Putamen (tissue), 1 donor: ENCODE data around the gene CAMKMT.

ENCODE experiments used
- DNase-seq: peaks from one replicate; pipeline ENCODE4 v3.0.0-alpha.2; 2016; ENCODE audit warnings: low spot score

The CAMKMT gene

DNA sequence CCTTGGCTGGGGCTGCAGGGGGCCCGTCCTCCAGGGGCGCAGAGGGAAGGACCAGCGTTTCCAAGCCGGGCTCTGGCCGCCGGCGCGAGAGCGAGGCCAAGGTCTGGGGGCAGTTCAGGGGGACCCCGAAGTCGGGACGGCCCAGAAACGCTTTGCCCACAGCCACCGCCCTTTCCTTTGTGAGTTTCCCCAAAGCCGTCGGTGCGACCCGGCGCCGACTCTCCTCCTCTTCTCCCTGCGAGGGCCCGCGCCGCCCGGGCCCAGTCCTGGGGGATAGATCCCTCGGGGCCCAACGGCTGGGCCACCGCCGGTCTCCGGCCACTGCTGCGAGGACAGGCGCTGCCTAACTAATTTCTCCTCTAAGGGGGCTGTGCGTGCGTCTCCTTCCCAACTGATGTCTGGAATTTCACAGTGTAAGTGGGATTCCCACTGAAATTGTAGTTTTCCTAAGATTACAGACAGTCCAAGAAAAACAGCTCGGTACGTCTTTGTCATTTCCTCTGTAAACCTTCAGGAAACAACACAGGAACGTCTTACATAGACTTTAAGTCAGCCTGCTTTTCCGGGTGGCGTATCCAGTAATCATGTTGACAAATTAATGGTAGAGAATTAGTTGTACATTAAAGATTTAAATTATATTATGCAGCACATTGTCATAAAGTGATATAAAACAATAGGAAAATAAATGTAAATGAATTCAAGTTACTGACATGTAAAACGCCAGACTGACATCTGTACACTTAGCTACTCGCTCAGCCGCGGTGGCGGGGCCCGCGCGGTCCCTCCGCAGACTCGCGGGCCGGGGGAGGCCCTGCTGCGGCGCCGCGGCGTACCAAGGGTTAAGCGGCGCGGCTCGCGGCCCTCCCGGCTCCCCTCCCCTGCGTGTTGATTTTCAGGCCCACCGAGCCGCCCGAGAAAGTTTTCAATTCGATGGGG, 440.4 kb downstream of the CAMKMT start:
- DNase-seq, result no peak

DNA sequence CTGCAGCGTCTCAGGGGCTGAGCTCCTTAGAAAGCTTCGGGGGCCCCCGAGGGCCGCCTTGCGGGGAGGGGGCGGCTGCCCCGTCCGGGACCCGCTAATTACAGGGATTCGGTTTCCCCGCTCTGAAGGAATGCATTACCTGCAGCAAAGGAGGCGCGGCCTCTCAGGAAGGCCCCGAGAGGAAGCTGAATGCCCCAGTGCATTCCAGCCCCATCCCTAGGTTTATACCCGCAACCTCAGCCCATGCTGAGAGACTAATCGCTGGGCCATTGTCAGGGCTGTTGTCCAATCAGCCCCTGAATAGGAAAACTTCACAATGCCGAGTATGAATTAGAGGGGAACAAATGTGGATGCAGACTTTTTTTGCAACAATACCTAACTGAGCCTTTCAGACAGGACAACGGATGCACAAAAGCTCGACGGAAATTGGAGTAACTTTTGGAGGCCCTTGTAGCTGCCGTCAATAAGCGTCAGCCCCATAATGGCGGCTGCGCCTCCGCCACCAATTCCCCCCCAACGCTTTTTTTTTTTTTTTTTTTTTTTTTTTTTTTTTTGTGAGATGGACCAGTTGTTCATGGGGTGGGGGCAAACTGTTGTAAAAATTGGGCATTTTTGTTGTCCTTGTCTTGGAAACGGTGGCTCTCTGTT, 441.2 kb downstream of the CAMKMT start:
- no peak for DNase-seq

DNA sequence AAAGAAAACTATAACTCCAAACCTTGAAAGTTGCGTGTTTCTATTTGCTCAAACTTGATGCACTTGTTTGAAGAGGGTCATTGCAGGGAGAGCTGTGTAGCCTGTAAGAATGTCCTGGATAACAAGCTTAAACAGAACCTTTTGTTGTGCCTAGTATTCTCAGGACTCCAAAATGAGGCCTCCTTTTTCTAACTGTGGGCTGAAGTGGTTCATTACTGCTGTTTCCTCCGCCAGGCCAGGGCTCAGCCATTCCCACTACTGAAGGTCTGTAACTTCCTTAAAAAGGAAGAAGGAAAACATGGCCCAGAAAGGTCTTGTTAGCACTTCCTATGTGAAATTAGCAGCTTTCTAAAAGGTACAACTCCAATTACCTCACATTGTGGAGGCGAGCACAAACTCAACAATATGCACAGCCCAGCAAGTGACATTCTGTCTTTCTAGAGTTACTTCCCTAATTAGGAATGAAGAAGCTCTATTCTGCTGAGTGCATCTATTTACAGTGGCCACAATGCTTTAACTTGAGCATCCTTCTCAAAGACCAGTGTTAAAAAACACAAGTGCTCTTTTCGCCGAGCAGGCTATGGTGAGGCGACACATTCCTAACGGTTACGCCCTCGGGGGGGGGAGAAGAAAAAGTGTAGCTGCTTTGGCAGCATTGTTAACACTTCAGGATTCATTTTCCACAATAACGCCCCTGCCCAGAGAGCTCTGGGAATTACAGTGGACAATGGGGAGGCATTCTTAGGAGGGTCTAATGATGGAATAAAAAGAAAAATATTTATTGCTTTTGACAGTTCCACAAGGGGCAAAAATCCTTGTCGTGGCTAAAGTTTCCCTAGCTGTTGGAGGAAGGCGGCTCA, 442.9 kb downstream of the CAMKMT start:
- DNase-seq, result no peak

DNA sequence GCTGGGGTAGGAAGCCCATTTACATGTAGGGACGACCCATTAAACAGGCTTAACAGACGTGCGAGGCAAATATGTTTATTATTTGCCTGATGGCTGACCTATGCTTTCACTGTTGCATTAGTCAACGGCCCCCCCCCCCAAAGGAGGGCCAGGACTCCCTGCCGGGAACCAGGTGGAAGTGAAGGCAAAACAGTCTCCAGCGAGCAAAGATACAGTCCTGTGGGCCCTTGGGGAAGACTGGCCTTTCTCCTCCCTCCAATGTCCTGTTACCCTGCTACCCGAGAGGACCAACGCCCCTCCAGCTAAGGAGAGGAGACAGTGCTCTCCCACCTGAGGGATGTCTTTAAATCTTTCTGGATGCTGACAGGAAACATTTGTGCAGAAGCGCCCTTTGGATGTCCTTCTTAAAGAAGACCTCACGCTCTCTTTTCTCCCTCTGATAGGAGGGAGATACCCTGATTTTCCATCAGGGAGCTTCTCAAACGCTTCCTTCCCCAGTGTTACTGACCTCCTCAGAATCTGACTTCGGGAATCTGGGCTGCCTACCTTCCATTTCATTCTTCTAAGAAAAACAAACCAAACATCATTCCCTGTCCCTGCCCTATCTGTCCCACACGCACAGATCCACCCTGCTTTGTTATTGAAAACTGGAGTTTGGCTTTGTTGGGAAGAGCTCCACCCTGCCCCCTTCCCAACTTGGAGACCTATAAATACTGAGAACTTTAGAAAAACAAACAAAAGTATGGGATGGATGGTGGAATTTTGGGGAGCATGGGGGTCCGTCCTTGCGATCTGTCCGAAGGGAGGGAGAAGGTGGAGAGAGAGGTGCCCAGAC, 443.9 kb downstream of the CAMKMT start:
- DNase-seq, result no peak

DNA sequence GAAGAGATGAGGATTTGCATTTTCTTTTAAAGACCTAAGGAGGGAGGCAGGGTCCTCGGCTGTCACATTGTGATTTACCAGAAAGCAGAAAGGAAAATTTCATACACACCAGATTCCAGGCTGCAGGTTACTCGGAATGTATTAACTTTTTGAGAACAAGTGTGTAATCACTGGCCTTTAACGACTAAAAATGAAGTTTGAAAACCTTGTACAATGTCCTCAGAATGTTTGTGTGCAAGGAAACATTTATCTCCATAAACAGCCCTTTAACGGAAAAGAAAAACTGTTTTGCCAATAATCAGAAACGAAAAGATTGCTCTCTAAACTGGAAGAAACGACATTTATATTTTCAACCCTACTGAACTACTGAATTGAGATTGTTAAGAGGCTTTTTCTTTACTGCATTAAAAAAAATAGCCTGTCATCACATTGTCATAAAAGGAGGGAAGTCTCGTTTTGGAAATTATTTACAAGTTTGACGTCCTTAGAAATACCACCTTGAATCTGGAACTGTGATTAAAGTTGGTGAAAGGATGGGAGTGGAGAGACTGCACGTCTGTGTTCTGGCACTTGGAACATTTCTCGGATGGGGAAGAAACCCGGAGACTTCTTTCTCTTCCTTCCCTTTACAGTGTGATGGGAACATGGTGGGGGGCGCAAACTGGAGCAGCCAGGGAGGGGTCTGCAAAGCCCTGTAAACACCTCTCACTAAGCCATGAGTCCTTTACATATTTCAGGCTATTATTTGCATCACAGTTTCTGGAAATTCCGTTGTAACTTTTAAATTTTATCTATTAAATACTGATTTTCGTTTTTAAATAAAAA, 445.7 kb downstream of the CAMKMT start:
- DNase-seq, result no peak

DNA sequence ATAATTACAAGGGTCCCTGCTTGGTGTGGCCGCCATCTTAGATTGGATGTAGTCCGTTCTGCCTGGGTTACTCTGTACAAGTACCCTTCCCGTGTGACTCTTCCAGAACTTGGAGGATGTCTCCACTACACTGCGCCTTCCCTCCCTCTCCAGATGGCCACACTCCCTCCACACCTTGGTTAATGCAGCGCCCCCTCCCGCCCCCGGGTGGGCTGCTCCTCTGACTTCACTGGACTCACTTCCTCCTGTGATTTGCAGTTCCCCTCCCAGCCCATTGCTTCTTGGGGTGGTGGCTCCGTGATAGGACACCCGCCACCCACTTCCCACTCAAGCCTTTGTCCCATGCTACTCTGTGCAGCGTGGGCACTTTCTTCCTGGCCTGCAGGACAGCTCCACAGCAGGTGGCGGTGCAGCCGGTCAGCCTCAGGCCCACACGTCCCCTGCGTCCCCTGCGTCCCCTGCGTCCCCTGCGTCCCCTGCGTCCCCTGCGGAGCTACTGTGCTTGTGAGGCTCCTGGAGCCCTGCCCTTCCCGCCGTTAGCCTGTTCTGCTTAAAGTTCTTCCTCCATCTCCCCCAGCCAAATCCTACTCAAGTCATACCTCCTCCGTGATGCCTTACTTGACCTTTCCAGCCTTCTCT, 449.3 kb downstream of the CAMKMT start:
- no peak for DNase-seq

DNA sequence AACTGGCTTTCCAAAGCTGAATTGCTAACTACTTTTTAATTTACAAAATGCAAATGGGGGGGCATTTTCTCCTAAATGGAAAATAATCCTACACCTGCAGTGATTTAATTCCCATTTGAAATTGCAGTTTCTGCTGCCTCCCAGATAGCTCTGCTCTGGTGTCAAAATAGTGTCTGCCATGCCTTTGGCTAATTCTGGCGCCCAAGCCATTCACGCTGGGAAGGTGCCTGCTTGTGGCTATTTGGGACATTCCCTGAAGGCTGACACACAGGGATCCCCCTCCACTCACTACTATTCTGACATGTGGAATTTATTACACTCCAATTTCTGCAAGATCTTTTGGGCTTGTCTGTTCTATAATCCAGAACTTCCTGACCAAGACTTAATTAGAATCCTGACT, 451.4 kb downstream of the CAMKMT start:
- DNase-seq, result no peak

DNA sequence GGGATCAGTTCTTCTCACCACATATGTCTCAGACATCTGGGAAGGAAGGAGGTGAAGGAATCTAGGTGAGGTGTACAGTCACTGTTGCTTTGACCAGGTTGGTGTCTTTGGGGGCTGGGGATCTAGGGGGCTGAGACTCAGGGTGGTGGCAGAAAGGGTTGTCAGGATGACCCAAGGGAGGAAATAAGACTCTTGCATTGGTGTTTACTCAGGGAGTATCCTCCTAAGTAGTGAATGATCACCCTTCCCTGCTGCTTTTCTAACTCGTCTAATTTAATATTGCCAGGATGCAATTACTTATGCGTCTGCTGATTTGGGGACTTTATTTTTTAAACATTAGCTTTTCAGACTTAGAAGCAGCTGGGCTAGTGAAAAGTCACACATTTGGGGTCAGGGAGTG, 451.9 kb downstream of the CAMKMT start:
- no peak for DNase-seq

DNA sequence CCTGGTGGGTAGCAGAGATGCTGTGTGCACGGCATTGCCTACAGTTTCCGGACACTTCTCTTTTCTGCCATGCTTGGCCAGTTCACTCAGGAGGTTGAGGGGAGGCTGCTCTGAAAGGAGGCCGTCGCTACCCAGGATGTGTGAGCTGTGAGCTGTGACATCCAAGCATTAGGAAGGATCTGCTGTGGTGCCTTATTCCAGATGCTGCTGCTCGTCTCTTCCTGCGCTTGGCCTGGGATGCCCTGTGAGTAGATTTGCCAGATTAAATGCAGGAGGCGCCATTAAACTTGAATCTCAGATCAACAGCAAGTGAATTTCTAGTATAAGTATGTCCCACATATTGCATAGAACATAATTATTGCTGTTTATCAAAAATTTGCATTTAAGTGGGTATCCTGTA, 455.5 kb downstream of the CAMKMT start:
- no peak for DNase-seq

DNA sequence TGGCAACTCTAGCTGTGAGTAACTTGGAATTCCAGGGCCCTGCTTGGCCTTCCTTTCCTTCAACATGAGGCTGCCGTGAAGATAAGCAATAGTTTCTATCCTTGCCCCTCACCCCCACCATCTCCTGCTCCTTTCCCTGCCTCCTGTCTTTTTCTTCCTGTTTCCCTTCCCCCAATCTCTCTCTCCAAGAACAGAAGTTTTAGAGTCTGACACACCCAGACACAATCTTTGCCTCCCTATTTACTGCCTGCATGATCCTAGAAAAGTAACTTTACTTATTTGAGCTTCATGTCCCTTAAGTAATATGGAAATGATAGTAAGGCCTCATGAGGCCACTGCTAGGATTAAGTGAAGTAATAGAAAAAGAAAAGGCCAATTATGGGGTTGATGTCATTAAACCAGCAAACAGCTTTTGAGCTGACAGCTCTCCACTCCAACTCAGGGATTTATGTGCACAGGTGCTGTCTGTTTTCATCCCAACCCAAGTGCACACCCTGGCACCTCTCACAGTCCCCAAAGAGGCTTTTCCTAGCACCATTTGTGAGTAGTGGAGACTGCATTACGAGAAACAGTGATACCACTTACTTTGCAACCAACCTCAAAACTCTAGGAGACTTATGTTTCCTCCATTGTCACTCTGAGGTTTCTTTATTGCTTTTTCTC, 456.1 kb downstream of the CAMKMT start:
- DNase-seq, result no peak

DNA sequence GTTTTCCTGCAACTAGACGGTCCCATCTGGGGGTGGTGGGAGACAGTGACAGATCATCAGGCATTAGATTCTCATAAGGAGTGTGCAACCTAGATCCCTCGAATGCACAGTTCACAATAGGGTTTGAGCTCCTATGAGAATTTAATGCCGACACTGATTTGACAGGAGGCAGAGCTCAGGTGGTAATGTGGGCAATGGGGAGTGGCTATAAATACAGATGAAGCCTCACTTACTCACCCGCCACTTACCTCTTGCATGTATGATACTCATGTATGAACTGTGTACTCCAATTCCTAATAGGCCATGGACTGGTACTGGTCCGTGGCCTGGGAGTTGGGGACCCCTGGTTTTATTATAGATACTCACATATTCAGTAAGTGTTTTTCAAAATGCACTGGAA, 457.3 kb downstream of the CAMKMT start:
- DNase-seq, result no peak

DNA sequence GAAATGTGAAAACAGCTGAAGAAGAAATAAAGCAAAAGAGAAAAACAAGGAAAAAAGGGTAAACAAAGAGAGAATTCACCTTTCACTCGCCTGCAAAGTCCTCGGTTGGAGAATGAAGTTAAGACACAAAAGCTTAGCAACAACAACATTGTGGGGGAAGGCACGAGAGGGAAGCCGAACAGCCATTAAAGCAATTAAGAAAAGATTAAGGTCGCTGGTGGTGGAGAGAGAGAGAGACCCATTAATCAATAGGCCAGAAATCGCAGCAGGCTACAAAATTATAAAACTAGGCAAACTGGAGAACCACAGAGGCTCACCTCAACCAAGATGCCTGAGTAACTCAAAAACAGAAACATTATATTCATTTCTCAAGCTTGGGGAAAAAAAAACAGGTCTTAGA, 459.8 kb downstream of the CAMKMT start:
- DNase-seq, result no peak

DNA sequence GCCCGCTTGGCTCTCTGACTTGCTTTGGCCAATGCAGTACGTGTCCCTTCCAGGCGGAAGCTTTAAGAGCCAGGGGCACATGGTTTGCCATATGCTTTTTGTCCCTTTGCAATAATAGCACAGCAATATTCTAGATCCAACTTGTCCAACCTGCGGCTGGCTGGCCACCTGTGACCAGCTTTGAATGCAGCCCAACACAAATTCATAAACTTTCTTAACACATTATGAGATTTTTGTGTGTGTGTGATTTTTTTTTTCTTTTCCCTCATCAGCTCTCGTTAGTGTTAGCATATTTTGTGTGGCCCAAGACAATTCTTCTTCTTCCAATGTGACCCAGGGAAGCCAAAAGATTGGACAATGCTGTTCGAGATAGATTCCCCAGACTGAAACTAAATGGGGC, 460.4 kb downstream of the CAMKMT start:
- no peak for DNase-seq
